Esophagus muscularis mucosa (tissue), 4 donors: Measurements from ENCODE around the gene NT5E. TPM values are rescaled to one million over a fixed set of nuclear protein-coding genes. Genes with fewer than 3 reads are reported as not detected.

Source experiments
- DNase-seq: peaks from one replicate; pipeline ENCODE4 v3.0.0-alpha.2; 2017; ENCODE audit errors: extremely low spot score
- H3K27ac ChIP-seq, 4 donors: fragments of 200-600 bp; sonication (generic); replicated peaks in 1 of 4; 1 replicate in 3 of 4; 2 replicates in 1 of 4; pipeline ENCODE4 v1.5.1; 2016 to 2019; ENCODE audit warnings: mild to moderate bottlenecking in 1 of 4
- H3K27me3 ChIP-seq, 4 donors: fragments of 200-600 bp; sonication (generic); one replicate each; pipeline versions ENCODE4 v1.5.1 to v1.6.0; 2016 to 2019
- H3K36me3 ChIP-seq, 4 donors: fragments of 200-600 bp; sonication (generic); one replicate each; pipeline ENCODE4 v1.5.1; 2016 to 2019
- H3K4me1 ChIP-seq, 4 donors: fragments of 200-600 bp; sonication (generic); one replicate each; pipeline ENCODE4 v1.5.1; 2016 to 2019
- H3K4me3 ChIP-seq, 4 donors: fragments of 200-600 bp; sonication (generic); 1 replicate in 2 of 4; 2 replicates in 2 of 4; pipeline ENCODE4 v1.5.1; 2016 to 2019; ENCODE audit warnings: mild to moderate bottlenecking in 4 of 4, moderate library complexity in 1 of 4
- H3K9me3 ChIP-seq, 4 donors: fragments of 200-600 bp; sonication (generic); 1 replicate in 3 of 4; 2 replicates in 1 of 4; pipeline ENCODE4 v1.5.1; 2016 to 2019
- CTCF ChIP-seq, 3 experiments: fragments of 200-600 bp in 2 of 3; fragments of 450-650 bp in 1 of 3; sonication (generic) in 2 of 3; IDR thresholded peaks; one replicate each; pipeline ENCODE4 v1.5.1; 2017 to 2019; ENCODE audit warnings: antibody characterized with exemption in 3 of 3, mild to moderate bottlenecking in 2 of 3, moderate library complexity in 1 of 3
- EP300 ChIP-seq: sonication (generic); formaldehyde crosslinking; IDR thresholded peaks from one replicate; pipeline ENCODE4 v1.6.1; 2017; ENCODE audit warnings: antibody characterized with exemption
- POLR2A ChIP-seq: fragments of 450-650 bp; IDR thresholded peaks from one replicate; pipeline ENCODE4 v1.6.1; 2017; ENCODE audit warnings: antibody characterized with exemption, moderate library complexity, mild to moderate bottlenecking, low read depth
- POLR2AphosphoS5 ChIP-seq, 2 donors: sonication (generic); formaldehyde crosslinking; IDR thresholded peaks; one replicate each; pipeline ENCODE4 v1.6.1; 2017; ENCODE audit warnings: antibody characterized with exemption in 2 of 2
- WGBS: methylation state at CpG from one replicate; pipeline ENCODE4 v1.1.5; 2018; 5-methylcytosine and 5-hydroxymethylcytosine counted together
- intact Hi-C: fragments of 100-400 bp; cut with DNase I; formaldehyde crosslinking; loops from one replicate; pipeline ENCODE4 v1.15.1; 2023
- total RNA-seq, 4 donors: library from RNA; depleted of rRNA; stranded (reverse); fragments of >200 nt; gene quantifications; one replicate each; pipeline versions ENCODE4 v1.1.0 to v1.2.1, GENCODE V29; 2016

The NT5E gene
- total RNA-seq, 4 donors from 2014 or later, result 10.4 to 29.7 (median 18.9) TPM

GRCh38 chr6:85421181-85421580 lies 28.7 kb upstream of the NT5E start:
- H3K9me3 ChIP-seq, result peaks cover 0 to 12% (median 11%) of the 10 kb centered on the region in 4 donors
- intact Hi-C loops, result no loop called here
- H3K27me3 ChIP-seq, result no peaks in the 10 kb centered on the region
- H3K4me3 ChIP-seq, result no peak overlapping the region
- WGBS, result 81% methylated on average over 2 of the region's 2 CpGs
- no peaks in the 10 kb centered on the region for H3K4me1 ChIP-seq
- H3K36me3 ChIP-seq, result no peaks in the 10 kb centered on the region
- TF ChIP-seq CTCF (IDR thresholded peaks at IDR 0.05) (no peak), EP300 (no peak), POLR2AphosphoS5 (IDR thresholded peaks at IDR 0.05) (no peak), POLR2A (no peak)
- DNase-seq, result no peak
- no peak overlapping the region for H3K27ac ChIP-seq

- TF ChIP-seq POLR2A (no peak), EP300 (no peak), CTCF (IDR thresholded peaks at IDR 0.05) (no peak), POLR2AphosphoS5 (IDR thresholded peaks at IDR 0.05) (no peak)
- H3K4me1 ChIP-seq, result no peaks in the 10 kb centered on the region
- peaks cover 0 to 16% (median 11%) of the 10 kb centered on the region in 4 donors for H3K9me3 ChIP-seq
- no peak overlapping the region for H3K4me3 ChIP-seq
- no peak for DNase-seq
- H3K27ac ChIP-seq, result no peak overlapping the region
- H3K36me3 ChIP-seq, result no peaks in the 10 kb centered on the region
- no peaks in the 10 kb centered on the region for H3K27me3 ChIP-seq
- WGBS, result 84% methylated on average over 2 of the region's 2 CpGs
- intact Hi-C loops, result no loop called here
Observed at GRCh38 chr6:85421972-85422371, 27.9 kb upstream of the NT5E start.

- Histone ChIP-seq H3K4me3 (no peak overlapping the region), H3K9me3 (peaks cover 0 to 16% (median 11%) of the 10 kb centered on the region in 4 donors), H3K27me3 (no peaks in the 10 kb centered on the region), H3K27ac (no peak overlapping the region), H3K36me3 (no peaks in the 10 kb centered on the region), H3K4me1 (no peaks in the 10 kb centered on the region)
- whole genome bisulfite sequencing, result 78% methylated on average over 5 of the region's 5 CpGs
- TF ChIP-seq POLR2A (no peak), CTCF (IDR thresholded peaks at IDR 0.05) (no peak), POLR2AphosphoS5 (IDR thresholded peaks at IDR 0.05) (no peak), EP300 (no peak)
- intact Hi-C loops, result no loop called here
- no peak for DNase-seq
Observed at GRCh38 chr6:85422996-85423395, 26.9 kb upstream of the NT5E start.

- H3K27me3 ChIP-seq, result no peaks in the 10 kb centered on the region
- no peak overlapping the region for H3K4me3 ChIP-seq
- DNase-seq, result no peak
- WGBS, result 86% methylated on average over 2 of the region's 2 CpGs
- H3K36me3 ChIP-seq, result no peaks in the 10 kb centered on the region
- H3K4me1 ChIP-seq, result no peaks in the 10 kb centered on the region
- H3K9me3 ChIP-seq, result peaks cover 0 to 16% (median 11%) of the 10 kb centered on the region in 4 donors
- intact Hi-C loops, result no loop called here
- no peak for TF ChIP-seq POLR2AphosphoS5 (IDR thresholded peaks at IDR 0.05)
- TF ChIP-seq POLR2A, result no peak
- no peak for TF ChIP-seq CTCF (IDR thresholded peaks at IDR 0.05)
- TF ChIP-seq EP300, result no peak
- H3K27ac ChIP-seq, result no peak overlapping the region
Observed at GRCh38 chr6:85424981-85425380, 24.9 kb upstream of the NT5E start.

GRCh38 chr6:85425997-85426396 lies 23.9 kb upstream of the NT5E start:
- peaks cover 0 to 16% (median 11%) of the 10 kb centered on the region in 4 donors for H3K9me3 ChIP-seq
- intact Hi-C loops, result no loop called here
- H3K4me3 ChIP-seq, result no peak overlapping the region
- H3K4me1 ChIP-seq, result no peaks in the 10 kb centered on the region
- 90% methylated on average over 4 of the region's 4 CpGs for WGBS
- no peaks in the 10 kb centered on the region for H3K36me3 ChIP-seq
- no peak for DNase-seq
- H3K27ac ChIP-seq, result no peak overlapping the region
- H3K27me3 ChIP-seq, result no peaks in the 10 kb centered on the region
- TF ChIP-seq CTCF (IDR thresholded peaks at IDR 0.05) (no peak), POLR2A (no peak)
